Lung (tissue), 12 donors: Measurements from ENCODE around the gene CXorf65. TPM values are rescaled to one million over a fixed set of nuclear protein-coding genes. Genes with fewer than 3 reads are reported as not detected.

ENCODE experiments used
- ATAC-seq: fragments of 200-7000 bp; cut with Tn5 transposase; one replicate; pipeline ENCODE4 v1.9.1; 2020; ENCODE audit warnings: moderate number of reproducible peaks; ENCODE audit not compliant: insufficient read depth, low FRiP score
- DNase-seq, 3 donors: peaks; one replicate each; pipeline ENCODE4 v3.0.0-alpha.2; 2013 to 2017
- H3K27ac ChIP-seq, 2 donors: one replicate each; pipeline ENCODE4 v1.5.1; 2013; ENCODE audit warnings: mild to moderate bottlenecking in 2 of 2, moderate library complexity in 2 of 2, control low read depth in 1 of 2, inconsistent platforms in 1 of 2, low read depth in 1 of 2, low read length in 1 of 2
- H3K27me3 ChIP-seq, 3 donors: one replicate each; pipeline ENCODE4 v1.5.1; 2013; ENCODE audit warnings: low read length in 2 of 3; ENCODE audit not compliant: control insufficient read depth in 3 of 3, insufficient read depth in 3 of 3
- H3K36me3 ChIP-seq, 4 donors: one replicate each; pipeline ENCODE4 v1.5.1; 2013; ENCODE audit warnings: low read length in 4 of 4, mild to moderate bottlenecking in 1 of 4, moderate library complexity in 1 of 4; ENCODE audit not compliant: control insufficient read depth in 4 of 4, insufficient read depth in 4 of 4
- H3K4me1 ChIP-seq, 5 donors: one replicate each; pipeline ENCODE4 v1.5.1; 2013; ENCODE audit warnings: low read length in 5 of 5, mild to moderate bottlenecking in 2 of 5, moderate library complexity in 1 of 5; ENCODE audit not compliant: control insufficient read depth in 5 of 5, insufficient read depth in 5 of 5
- H3K4me3 ChIP-seq: one replicate; pipeline ENCODE4 v1.5.1; 2013; ENCODE audit warnings: mild to moderate bottlenecking, control low read depth, moderate library complexity
- H3K9ac ChIP-seq, 2 donors: one replicate each; pipeline ENCODE4 v1.5.1; 2013; ENCODE audit warnings: low read length in 2 of 2, control low read depth in 1 of 2; ENCODE audit not compliant: insufficient read depth in 1 of 2
- H3K9me3 ChIP-seq, 4 donors: one replicate each; pipeline ENCODE4 v1.5.1; 2013; ENCODE audit warnings: low read length in 3 of 4, mild to moderate bottlenecking in 1 of 4, moderate library complexity in 1 of 4; ENCODE audit not compliant: control insufficient read depth in 4 of 4, insufficient read depth in 3 of 4
- WGBS, 2 donors: extraction: QIAGEN DNeasy Blood & Tissue Kit; methylation state at CpG; one replicate each; pipeline ENCODE4 v1.1.7; 2013; 5-methylcytosine and 5-hydroxymethylcytosine counted together
- polyA plus RNA-seq, 2 donors: library from polyadenylated mRNA; stranded (reverse); fragments of 200-250 nt; gene quantifications; one replicate each; pipeline ENCODE4 v1.2.1, GENCODE V29; 2013
- total RNA-seq, 2 donors: library from RNA; depleted of rRNA in 1 of 2; stranded (reverse); fragments of >200 nt in 1 of 2; gene quantifications; one replicate each; pipeline ENCODE4 v1.2.1, GENCODE V29; 2014 to 2021
- TF ChIP-seq, protein P1 (sequence below): IDR thresholded peaks from 2 replicates; pipeline ENCODE4 v1.5.1; 2012; ENCODE audit warnings: mild to moderate bottlenecking; ENCODE audit errors: control extremely low read depth, extremely low read depth
- donor health status: control.
- donor health status: control.
- donor health status: Bipolar disorder and iron deficiency.
- donor health status: healthy.
- donor health status: DM: yes; HTN: yes; CAD: no.

Gene CXorf65
- total and polyA plus RNA-seq, 4 donors, result 0.95 to 2.6 TPM; not detected in 2

GRCh38 chrX:71111141-71111843 lies 4.8 kb upstream of the CXorf65 start, which contains the start of gene IL2RG:
Gene IL2RG, minus strand, starts transcription at chrX:71111577. Its CDS starts 38 bp downstream, at chrX:71111539.
- H3K27ac ChIP-seq, result peak within 1 kb of the TSS in 1 of 2 donors; percentile 46
- TF ChIP-seq, protein P1, sequence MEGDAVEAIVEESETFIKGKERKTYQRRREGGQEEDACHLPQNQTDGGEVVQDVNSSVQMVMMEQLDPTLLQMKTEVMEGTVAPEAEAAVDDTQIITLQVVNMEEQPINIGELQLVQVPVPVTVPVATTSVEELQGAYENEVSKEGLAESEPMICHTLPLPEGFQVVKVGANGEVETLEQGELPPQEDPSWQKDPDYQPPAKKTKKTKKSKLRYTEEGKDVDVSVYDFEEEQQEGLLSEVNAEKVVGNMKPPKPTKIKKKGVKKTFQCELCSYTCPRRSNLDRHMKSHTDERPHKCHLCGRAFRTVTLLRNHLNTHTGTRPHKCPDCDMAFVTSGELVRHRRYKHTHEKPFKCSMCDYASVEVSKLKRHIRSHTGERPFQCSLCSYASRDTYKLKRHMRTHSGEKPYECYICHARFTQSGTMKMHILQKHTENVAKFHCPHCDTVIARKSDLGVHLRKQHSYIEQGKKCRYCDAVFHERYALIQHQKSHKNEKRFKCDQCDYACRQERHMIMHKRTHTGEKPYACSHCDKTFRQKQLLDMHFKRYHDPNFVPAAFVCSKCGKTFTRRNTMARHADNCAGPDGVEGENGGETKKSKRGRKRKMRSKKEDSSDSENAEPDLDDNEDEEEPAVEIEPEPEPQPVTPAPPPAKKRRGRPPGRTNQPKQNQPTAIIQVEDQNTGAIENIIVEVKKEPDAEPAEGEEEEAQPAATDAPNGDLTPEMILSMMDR, result no peak
- no peak for DNase-seq
- peaks cover 0 to 2% (median 0%) of the 10 kb centered on the region in 3 donors for H3K27me3 ChIP-seq
- peaks cover 0 to 5% (median 0%) of the 10 kb centered on the region in 5 donors for H3K4me1 ChIP-seq
- WGBS, 2 donors, result 31 to 47% methylated on average over 8 of the region's 8 CpGs
- H3K9ac ChIP-seq, result no peak within 1 kb of the TSS
- H3K36me3 ChIP-seq, result no peaks in the 10 kb centered on the region
- no peak within 1 kb of the TSS for H3K4me3 ChIP-seq
- H3K9me3 ChIP-seq, result peaks cover 0 to 2% (median under 1%) of the 10 kb centered on the region in 4 donors
- no peak for ATAC-seq

- Histone ChIP-seq H3K27me3 (peaks cover 0 to 2% (median 0%) of the 10 kb centered on the region in 3 donors), H3K9ac (no peak overlapping the region), H3K27ac (no peak overlapping the region), H3K4me3 (no peak overlapping the region), H3K4me1 (peaks cover 0 to 12% (median 0%) of the 10 kb centered on the region in 5 donors), H3K9me3 (peaks cover 0 to 4% (median under 1%) of the 10 kb centered on the region in 4 donors), H3K36me3 (no peaks in the 10 kb centered on the region)
- WGBS, 2 donors, result 83 to 96% methylated on average over 6 of the region's 6 CpGs
- no peak for DNase-seq
- TF ChIP-seq, protein P1, result no peak
- no peak for ATAC-seq
Observed at GRCh38 chrX:71109051-71109450, 2.5 kb upstream of the CXorf65 start.

GRCh38 chrX:71107762-71108360 lies 1.3 kb upstream of the CXorf65 start:
- H3K27me3 ChIP-seq, result peaks cover 0 to 2% (median 0%) of the 10 kb centered on the region in 3 donors
- H3K9me3 ChIP-seq, result peaks cover 0 to 4% (median under 1%) of the 10 kb centered on the region in 4 donors
- TF ChIP-seq, protein P1, result no peak
- no peaks in the 10 kb centered on the region for H3K36me3 ChIP-seq
- no peak overlapping the region for H3K4me3 ChIP-seq
- peaks cover 0 to 23% (median 4%) of the 10 kb centered on the region in 5 donors for H3K4me1 ChIP-seq
- ATAC-seq (no peak), DNase-seq (peak; percentile 25 to 42 (median 29))
- no peak overlapping the region for H3K27ac ChIP-seq
- no peak overlapping the region for H3K9ac ChIP-seq
- 15 to 39% methylated on average over 8 to 9 of the region's 9 CpGs for WGBS, 2 donors
